ENCODE results near the gene TMEM205. TPM values are rescaled to one million over a fixed set of nuclear protein-coding genes. Genes with fewer than 3 reads are reported as not detected.

Gene TMEM205
- total RNA-seq, 4 donors from 2014 or later = 80.1 to 173 (median 129) TPM

DNA sequence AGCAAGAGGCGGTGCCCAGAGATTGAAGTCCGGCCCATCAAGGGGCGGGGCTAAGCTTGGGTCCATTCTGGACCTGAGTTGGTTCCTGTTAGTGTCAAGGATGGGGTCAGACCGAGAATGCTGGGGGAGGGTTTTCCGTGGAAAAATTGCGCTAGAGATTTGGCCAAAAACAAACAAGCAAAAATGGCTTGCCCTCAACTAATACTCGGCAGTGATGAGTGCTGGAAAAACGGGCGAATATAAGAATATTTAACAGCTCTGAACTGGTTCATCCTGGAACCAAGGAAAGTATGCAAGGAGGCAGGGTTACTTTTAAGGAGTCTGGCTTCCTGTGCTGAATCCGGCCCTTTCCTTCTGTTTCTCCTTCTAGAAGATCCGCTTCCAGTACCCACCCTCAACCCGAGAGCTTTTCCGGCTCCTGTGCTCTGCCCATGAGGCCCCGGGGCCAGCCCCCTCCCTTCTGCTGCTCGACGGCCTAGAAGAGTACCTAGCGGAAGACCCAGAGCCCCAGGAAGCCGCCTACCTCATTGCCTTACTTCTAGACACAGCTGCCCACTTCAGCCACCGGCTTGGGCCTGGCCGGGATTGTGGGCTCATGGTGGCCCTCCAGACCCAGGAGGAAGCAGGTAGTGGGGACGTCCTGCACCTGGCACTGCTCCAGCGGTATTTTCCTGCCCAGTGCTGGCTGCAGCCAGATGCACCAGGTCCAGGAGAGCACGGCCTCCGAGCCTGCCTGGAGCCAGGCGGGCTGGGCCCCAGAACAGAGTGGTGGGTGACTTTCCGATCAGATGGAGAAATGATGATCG lies 29.3 kb upstream of the TMEM205 start:
- peak overlapping the region; percentile 95 to 99 (median 96) for H3K27ac ChIP-seq
- 5 to 7% methylated on average over 13 to 24 of the region's 27 CpGs for WGBS, 2 donors
- DNase-seq = no peak
- H3K36me3 ChIP-seq = no peaks in the 10 kb centered on the region
- H3K4me3 ChIP-seq = peak overlapping the region; percentile 56 to 86 (median 64)
- H3K27me3 ChIP-seq = no peaks in the 10 kb centered on the region
- intact Hi-C loops (cut with DNase I) = no loop called here
- H3K9me3 ChIP-seq = no peaks in the 10 kb centered on the region
- TF ChIP-seq POLR2A (IDR thresholded peaks at IDR 0.05) = peak in 2 of 4 donors; percentile 25 to 76
- no peak for TF ChIP-seq CTCF (IDR thresholded peaks at IDR 0.05)
- peaks cover 25 to 55% (median 44%) of the 10 kb centered on the region in 3 donors for H3K4me1 ChIP-seq

DNA sequence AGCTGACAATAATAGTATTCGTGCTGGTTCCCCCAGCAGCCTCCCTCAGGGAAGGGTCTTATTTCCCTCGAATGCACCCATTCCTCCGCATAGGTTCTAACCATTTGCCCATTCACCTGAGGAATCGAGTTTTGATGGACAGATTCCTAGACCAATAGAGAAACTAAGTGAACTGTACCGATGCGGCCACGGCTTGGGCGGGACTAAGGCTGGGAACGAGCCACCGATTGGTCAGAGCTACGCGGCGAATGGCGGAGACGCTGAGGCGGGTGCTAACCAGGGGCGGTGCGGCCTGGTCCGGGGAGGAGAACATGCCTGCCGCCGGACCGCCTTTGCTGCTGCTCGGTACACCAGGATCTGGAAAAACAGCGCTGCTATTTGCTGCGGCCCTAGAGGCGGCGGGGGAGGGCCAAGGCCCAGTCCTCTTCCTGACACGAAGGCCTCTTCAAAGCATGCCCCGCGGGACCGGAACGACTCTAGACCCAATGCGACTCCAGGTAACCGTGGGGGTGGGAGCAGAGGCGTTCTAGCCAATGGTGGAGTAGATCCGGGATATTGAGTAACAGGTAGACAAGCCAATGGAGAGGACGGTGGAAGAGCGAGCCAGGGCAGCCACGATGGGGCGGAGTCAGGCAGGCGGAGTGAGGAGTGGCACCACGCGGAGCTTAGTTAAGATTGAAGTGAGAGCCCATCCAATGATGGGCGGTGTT lies 28.5 kb upstream of the TMEM205 start, which contains the start of gene SWSAP1:
Gene SWSAP1 (plus strand): TSS at position 234 of the 710 bp plus-strand sequence. CDS start 15 bp downstream, at position 249.
- peak in 1 of 6 experiments; percentile 25 for TF ChIP-seq CTCF (IDR thresholded peaks at IDR 0.05)
- peak in 2 of 4 donors; percentile 3 to 32 for TF ChIP-seq POLR2A (IDR thresholded peaks at IDR 0.05)

GRCh38 chr19:11373885-11374432 lies 27.9 kb upstream of the TMEM205 start:
- peaks cover 0 to 6% (median 0%) of the 10 kb centered on the region in 3 donors for H3K36me3 ChIP-seq
- no peaks in the 10 kb centered on the region for H3K9me3 ChIP-seq
- intact Hi-C loops (cut with DNase I) = no loop called here
- peak overlapping the region; percentile 95 to 99 (median 96) for H3K27ac ChIP-seq
- H3K27me3 ChIP-seq = no peaks in the 10 kb centered on the region
- H3K4me1 ChIP-seq = peaks cover 25 to 49% (median 40%) of the 10 kb centered on the region in 3 donors
- peak overlapping the region; percentile 56 to 86 (median 64) for H3K4me3 ChIP-seq
- DNase-seq = no peak
- TF ChIP-seq POLR2A (IDR thresholded peaks at IDR 0.05) (no peak), CTCF (IDR thresholded peaks at IDR 0.05) (no peak)
- 26 to 38% methylated on average over 10 to 11 of the region's 11 CpGs for WGBS, 2 donors

More for the DNA sequence above, 28.5 kb upstream of the TMEM205 start, which contains the start of gene SWSAP1:
- WGBS, 2 donors = 0% methylated on average over 12 to 16 of the region's 44 CpGs
- peaks cover 25 to 51% (median 40%) of the 10 kb centered on the region in 3 donors for H3K4me1 ChIP-seq
- peak within 1 kb of the TSS; percentile 95 to 99 (median 96) for H3K27ac ChIP-seq
- peak within 1 kb of the TSS; percentile 56 to 86 (median 64) for H3K4me3 ChIP-seq
- no peaks in the 10 kb centered on the region for H3K27me3 ChIP-seq
- DNase-seq = peak; percentile 98
- peaks cover 0 to 4% (median 0%) of the 10 kb centered on the region in 3 donors for H3K36me3 ChIP-seq
- no peaks in the 10 kb centered on the region for H3K9me3 ChIP-seq
- intact Hi-C loops (cut with DNase I) = no loop called here

GRCh38 chr19:11373166-11373884 lies 27.3 kb upstream of the TMEM205 start:
- intact Hi-C loops (cut with DNase I) = no loop called here
- Histone ChIP-seq H3K36me3 (peaks cover 0 to 7% (median 0%) of the 10 kb centered on the region in 3 donors), H3K4me1 (peaks cover 20 to 43% (median 37%) of the 10 kb centered on the region in 3 donors), H3K27me3 (no peaks in the 10 kb centered on the region), H3K27ac (no peak overlapping the region), H3K4me3 (no peak overlapping the region), H3K9me3 (no peaks in the 10 kb centered on the region)
- no peak for DNase-seq
- TF ChIP-seq POLR2A (IDR thresholded peaks at IDR 0.05) = no peak
- no peak for TF ChIP-seq CTCF (IDR thresholded peaks at IDR 0.05)
- WGBS, 2 donors = 49 to 55% methylated on average over 9 to 10 of the region's 10 CpGs
